NCI-H2227 treated with DMSO at 0.1 percent for 48 hours (cell line): ENCODE data around the gene DNAH10.

Experiments used
- DNase-seq: peaks from one replicate; lab custom pipeline; 2025; lab: John Stamatoyannopoulos, UW

Gene DNAH10

DNA sequence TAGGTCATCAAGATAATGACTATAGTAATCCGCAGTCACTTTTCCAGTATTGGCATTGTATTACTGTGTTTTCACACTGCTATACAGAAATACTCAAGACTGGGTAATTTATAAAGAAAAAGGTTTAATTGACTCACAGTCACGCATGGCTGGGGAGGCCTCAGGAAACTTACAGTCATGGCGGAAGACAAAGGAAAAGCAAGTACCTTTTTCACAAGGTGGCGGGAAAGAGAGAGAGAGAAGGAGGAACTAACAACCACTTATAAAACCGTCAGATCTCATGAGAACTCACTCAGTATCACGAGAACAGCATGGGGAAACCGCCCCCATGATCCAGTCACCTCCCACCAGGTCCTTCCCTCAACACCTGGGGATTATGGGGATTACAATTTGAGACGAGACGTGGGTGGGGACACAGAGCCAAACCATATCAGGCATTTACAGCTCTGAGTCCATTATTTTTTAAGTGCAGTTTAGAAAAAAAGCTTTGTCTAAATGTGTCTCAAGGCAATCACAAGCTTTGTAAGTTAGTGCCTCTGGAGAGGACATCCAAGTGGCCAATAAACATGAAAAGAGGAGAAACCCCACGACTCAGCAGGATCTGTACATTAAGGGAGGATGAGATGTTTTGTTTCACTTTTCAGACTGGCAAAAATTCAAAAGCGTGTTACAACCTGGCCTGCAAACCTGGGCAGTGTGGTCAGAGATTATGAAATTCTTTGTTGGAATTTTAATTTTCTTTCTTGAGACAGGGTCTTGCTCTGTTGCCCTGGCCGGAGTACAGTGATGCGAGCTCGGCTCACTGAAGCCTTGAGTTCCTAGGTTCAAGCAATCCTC is 82.0 kb downstream of the DNAH10 start:
- no peak for DNase-seq

GRCh38 chr12:123845881-123846280 is 83.8 kb downstream of the DNAH10 start:
- no peak for DNase-seq

- no peak for DNase-seq
Observed at GRCh38 chr12:123846340-123846739, 84.2 kb downstream of the DNAH10 start.

GRCh38 chr12:123847019-123847418 is 84.9 kb downstream of the DNAH10 start:
- no peak for DNase-seq

DNA sequence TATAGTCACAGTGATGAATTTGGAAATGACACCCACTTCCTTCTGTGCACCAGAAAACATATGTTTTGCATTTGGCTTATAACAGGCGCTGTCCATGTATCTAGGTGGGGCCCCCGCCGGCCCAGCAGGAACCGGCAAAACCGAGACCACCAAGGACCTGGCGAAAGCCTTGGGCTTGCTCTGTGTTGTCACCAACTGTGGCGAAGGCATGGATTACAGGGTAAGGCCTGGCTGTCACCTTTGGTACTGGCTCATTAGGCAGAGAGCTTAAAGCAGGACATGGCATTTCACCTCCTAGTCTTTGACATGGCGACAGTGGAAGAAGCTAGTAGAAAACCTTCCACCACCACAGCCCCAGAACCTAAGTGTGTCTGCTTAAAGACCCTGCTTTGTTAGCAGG is 85.8 kb downstream of the DNAH10 start:
- DNase-seq: no peak

DNA sequence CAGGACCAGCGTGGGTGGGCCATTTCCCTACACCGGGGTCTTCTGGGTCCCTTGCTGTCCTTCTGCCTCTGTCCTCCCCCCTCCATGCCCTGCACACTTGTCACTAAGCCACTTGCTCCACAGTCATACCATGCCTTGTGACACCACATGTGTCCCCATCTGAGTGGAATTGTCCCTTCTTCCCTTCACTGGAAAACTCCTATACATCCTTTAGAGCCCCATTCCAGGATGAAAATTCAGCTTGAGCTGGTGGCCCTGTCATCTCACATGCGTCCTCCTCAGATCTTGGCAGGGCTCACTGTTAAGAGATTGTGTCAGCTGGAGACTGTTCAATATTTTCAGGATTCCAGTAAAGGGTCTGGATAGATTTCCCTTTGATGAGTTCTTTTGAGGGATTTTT is 87.4 kb downstream of the DNAH10 start:
- DNase-seq: no peak

- no peak for DNase-seq
Observed at GRCh38 chr12:123850246-123851134, 88.4 kb downstream of the DNAH10 start.

- DNase-seq: no peak
Observed at GRCh38 chr12:123853396-123854070, 91.4 kb downstream of the DNAH10 start.

DNA sequence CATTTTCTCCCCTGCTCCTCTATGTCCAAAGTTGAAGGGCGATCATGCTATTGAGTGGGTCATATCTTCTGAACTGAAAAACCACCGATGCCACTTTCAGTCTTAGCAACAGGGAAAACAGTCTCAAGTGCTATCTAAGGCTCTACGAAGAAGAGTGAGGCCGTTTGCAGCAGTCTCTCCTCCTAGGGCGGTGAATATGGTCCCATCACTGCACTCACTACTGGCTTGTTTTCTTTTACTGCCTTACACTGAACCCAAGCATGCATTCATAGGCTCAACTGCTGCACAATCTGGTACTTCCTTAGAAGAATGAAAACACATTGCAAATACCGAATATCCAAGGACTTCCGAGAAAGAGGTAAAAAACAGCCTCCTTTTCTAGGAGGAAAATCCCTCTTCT is 92.1 kb downstream of the DNAH10 start:
- DNase-seq: no peak

DNA sequence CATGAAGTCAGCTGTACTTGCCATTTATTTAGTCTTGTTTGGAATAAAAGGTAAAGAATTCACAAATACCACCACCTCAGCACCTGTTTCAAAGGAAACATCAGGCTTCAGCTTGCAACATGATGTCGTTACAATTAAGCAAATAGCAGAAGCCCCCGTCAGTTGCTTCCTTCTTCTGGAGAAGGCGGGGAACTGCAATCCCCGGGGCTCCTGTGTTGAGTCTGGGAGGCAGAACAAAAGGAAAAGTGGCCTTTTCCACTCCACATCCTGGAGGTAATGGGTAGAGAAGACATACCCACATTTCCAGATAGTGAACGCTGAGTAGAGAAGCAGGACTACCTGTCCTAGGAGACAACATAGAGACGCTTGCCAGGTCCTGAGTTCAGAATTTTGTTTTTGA is 92.8 kb downstream of the DNAH10 start:
- DNase-seq: no peak

DNA sequence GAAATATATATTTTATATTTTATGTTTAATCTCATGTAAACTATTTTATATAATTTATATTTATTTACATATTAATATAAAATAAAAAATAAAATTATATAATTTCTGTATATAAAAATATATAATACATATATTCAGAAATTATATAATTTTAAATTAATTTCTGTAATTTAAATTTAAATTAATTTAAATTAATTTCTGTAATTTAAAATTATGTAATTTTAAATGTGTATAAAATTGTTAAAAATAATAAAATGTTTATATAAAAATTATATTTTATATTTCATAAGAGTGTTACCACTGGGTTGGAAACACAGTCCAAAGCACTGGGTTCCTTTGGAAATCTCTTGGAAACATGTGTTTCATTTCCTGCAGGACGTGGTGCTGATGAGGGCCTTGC is 94.6 kb downstream of the DNAH10 start:
- no peak for DNase-seq

- no peak for DNase-seq
Observed at GRCh38 chr12:123858176-123858575, 96.1 kb downstream of the DNAH10 start.

DNA sequence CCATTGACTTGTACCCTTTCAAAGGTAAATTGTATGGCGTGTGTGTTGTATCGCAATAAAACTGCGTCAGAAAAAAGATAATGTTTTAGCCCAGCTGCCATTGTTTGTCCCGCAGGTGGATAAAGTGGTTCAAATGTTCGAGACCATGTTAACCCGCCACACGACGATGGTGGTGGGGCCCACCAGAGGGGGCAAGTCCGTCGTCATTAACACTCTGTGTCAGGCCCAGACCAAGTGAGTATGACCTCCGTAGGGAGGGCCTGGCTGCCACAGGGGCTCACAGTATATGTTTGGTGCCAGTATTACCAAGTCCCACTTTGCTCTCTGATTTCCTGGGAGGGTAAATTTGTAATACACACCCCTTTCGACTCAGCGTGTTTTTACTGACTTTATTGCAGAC is 96.9 kb downstream of the DNAH10 start:
- DNase-seq: no peak

- no peak for DNase-seq
Observed at GRCh38 chr12:123860377-123860776, 98.3 kb downstream of the DNAH10 start.

DNA sequence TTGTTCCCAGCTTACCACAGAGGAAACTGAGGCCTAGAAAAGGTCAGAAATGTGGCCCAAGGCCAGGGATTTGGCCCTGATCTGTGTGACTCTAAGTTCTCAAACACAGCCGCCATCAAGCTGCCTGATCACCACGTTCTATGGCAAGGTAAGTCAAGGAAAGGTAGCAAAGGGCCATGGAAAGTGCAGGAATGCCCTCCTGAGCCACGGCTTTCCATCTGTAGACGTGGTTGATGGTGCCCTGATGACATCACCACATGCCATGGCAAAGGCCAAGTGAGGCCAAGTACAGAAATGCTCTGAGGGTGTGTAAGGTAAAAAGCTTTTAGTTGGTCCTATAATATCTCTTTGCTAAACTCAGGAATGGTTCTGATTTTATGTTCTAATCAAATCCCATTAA is 99.3 kb downstream of the DNAH10 start:
- no peak for DNase-seq

- DNase-seq: no peak
Observed at GRCh38 chr12:123867141-123867540, 105.0 kb downstream of the DNAH10 start.

DNA sequence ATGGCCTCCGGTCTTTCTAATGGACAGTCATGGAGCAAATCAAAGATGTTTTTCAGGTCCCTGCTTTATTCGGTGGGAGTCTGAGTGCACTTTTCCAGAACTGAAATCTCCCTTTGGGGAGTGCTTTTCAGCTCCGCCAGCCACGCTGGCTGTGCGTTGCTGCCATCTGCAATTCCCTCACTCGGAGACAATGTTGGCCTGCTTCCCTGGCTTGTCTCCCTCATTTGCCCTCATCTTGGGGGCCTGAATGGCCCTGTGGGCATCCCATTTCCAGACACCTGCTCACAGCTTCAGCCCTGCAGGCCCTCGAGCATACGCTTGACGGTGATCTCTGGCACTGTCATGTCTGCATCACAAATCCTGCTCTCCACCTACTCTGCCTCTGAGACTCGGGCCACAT is 106.7 kb downstream of the DNAH10 start:
- DNase-seq: no peak

GRCh38 chr12:123873793-123874192 is 111.7 kb downstream of the DNAH10 start:
- DNase-seq: no peak

GRCh38 chr12:123877968-123878367 is 115.9 kb downstream of the DNAH10 start:
- no peak for DNase-seq

DNA sequence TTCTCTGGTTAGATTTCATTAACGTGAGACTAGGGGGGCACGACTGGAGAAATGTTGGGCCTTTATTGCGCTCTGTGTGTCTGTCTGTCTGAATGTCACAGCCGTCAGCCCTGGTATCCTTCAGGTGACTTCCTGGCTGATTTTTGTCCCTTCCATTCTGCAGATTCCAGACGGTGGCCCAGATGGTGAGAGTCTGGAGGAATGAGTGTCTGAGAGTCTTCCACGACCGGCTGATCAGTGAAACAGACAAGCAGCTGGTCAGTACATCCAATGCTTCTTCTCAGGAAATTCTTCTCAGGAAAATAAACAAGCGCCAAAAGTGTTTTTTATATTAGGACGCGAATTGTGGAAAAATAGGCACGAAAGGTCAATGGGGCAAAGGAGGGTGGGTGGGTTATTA is 117.0 kb downstream of the DNAH10 start:
- no peak for DNase-seq

GRCh38 chr12:123879691-123880090 is 117.6 kb downstream of the DNAH10 start:
- DNase-seq: no peak

DNA sequence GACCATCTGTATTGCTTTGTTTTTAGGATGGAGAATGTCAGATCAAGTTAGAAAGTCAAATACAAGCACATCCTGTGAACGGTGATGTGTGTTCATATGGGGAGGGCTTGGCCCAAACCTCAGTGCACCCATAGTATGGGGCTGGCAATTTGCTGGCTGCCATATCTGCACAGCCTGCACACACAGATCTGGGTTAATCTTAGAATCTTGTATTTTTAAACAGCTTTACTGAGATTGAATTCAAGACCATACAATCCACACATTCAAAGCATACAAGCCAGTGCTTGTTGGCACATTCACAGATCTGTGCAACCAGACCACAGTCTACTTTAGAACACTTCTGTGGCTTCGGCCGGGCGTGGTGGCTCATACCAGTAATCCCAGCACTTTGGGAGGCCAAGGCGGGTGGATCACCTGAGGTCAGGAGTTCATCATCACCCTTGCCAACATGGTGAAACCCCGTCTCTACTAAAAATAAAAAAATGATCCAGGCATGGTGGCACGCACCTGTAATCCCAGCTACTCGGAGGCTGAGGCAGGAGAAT is 120.1 kb downstream of the DNAH10 start:
- DNase-seq: no peak
